GM06990 (cell line): ENCODE measurements around the gene DNAH12.

ENCODE experiments used
- DNase-seq: peaks from one replicate; pipeline ENCODE4 v3.0.0-alpha.2; 2011; ENCODE audit not compliant: insufficient read length; ENCODE audit errors: extremely low read depth
- H3K27me3 ChIP-seq: replicated peaks from 2 replicates; pipeline ENCODE4 v1.6.0; 2011; ENCODE audit warnings: low read length; ENCODE audit not compliant: control insufficient read depth, insufficient read depth
- H3K36me3 ChIP-seq: 2 replicates; pipeline ENCODE4 v1.5.1; 2011; ENCODE audit warnings: low read length; ENCODE audit not compliant: control insufficient read depth, insufficient read depth
- H3K4me3 ChIP-seq: replicated peaks from 2 replicates; pipeline ENCODE4 v1.5.1; 2011; ENCODE audit warnings: low read depth, mild to moderate bottlenecking, control low read depth, low read length
- CTCF ChIP-seq: IDR thresholded peaks from 2 replicates; pipeline ENCODE4 v1.5.1; 2011; ENCODE audit warnings: low read length, control low read depth, mild to moderate bottlenecking, inconsistent platforms; ENCODE audit not compliant: insufficient read depth, poor library complexity, severe bottlenecking

Gene DNAH12

GRCh38 chr3:57281715-57282114 lies 262.4 kb downstream of the DNAH12 start:
- Histone ChIP-seq H3K36me3 (no peaks in the 10 kb centered on the region; the same call in 1 of the 2 replicates), H3K27me3 (no peaks in the 10 kb centered on the region), H3K4me3 (no peak overlapping the region)
- TF ChIP-seq CTCF = no peak
- DNase-seq = no peak

- no peak for DNase-seq
- no peak for TF ChIP-seq CTCF
- no peak overlapping the region for H3K4me3 ChIP-seq
- no peaks in the 10 kb centered on the region; the same call in 1 of the 2 replicates for H3K36me3 ChIP-seq
- no peaks in the 10 kb centered on the region for H3K27me3 ChIP-seq
Observed at GRCh38 chr3:57279685-57280084, 264.5 kb downstream of the DNAH12 start.

GRCh38 chr3:57278237-57278636 lies 265.9 kb downstream of the DNAH12 start:
- Histone ChIP-seq H3K36me3 (no peaks in the 10 kb centered on the region; the same call in 1 of the 2 replicates), H3K4me3 (no peak overlapping the region), H3K27me3 (no peaks in the 10 kb centered on the region)
- TF ChIP-seq CTCF = no peak
- no peak for DNase-seq

- Histone ChIP-seq H3K27me3 (no peaks in the 10 kb centered on the region), H3K4me3 (no peak overlapping the region), H3K36me3 (no peaks in the 10 kb centered on the region; the same call in 1 of the 2 replicates)
- no peak for TF ChIP-seq CTCF
- DNase-seq = no peak
Observed at GRCh38 chr3:57275393-57275792, 268.8 kb downstream of the DNAH12 start.

GRCh38 chr3:57274845-57275244 lies 269.3 kb downstream of the DNAH12 start:
- no peak for TF ChIP-seq CTCF
- no peak for DNase-seq
- Histone ChIP-seq H3K36me3 (no peaks in the 10 kb centered on the region; the same call in 1 of the 2 replicates), H3K27me3 (no peaks in the 10 kb centered on the region), H3K4me3 (no peak overlapping the region)

GRCh38 chr3:57268416-57268815 lies 275.7 kb downstream of the DNAH12 start:
- DNase-seq = no peak
- Histone ChIP-seq H3K4me3 (no peak overlapping the region), H3K36me3 (peaks cover 4% of the 10 kb centered on the region), H3K27me3 (no peaks in the 10 kb centered on the region)
- no peak for TF ChIP-seq CTCF
